ENCODE measurements around the gene PTPRD. TPM values are rescaled to one million over a fixed set of nuclear protein-coding genes. Genes with fewer than 3 reads are reported as not detected.

The PTPRD gene
- total RNA-seq, 1 donor from 2014 or later, result 109 TPM

GRCh38 chr9:9620736-9621135 is 992.1 kb downstream of the PTPRD start:
- H3K36me3 Mint-ChIP-seq, result no peaks in the 10 kb centered on the region
- no peaks in the 10 kb centered on the region for H3K4me1 Mint-ChIP-seq
- no peak for DNase-seq (ENCODE audit: low spot score in 2 of 2, unreplicated experiment in 2 of 2)
- no peak for TF ChIP-seq CTCF (IDR thresholded peaks at IDR 0.05; ENCODE audit: unreplicated experiment)
- no peak overlapping the region for H3K27ac Mint-ChIP-seq
- H3K9me3 Mint-ChIP-seq, result peaks cover 3% of the 10 kb centered on the region
- H3K4me3 Mint-ChIP-seq, result no peak overlapping the region
- H3K27me3 Mint-ChIP-seq (ENCODE audit: low read depth), result no peaks in the 10 kb centered on the region

GRCh38 chr9:9615086-9615485 is 997.7 kb downstream of the PTPRD start:
- Mint-ChIP-seq H3K27me3 (ENCODE audit: low read depth) (no peaks in the 10 kb centered on the region), H3K4me1 (no peaks in the 10 kb centered on the region), H3K9me3 (peaks cover 3% of the 10 kb centered on the region), H3K36me3 (no peaks in the 10 kb centered on the region), H3K27ac (no peak overlapping the region), H3K4me3 (no peak overlapping the region)
- no peak for DNase-seq (ENCODE audit: low spot score in 2 of 2, unreplicated experiment in 2 of 2)
- no peak for TF ChIP-seq CTCF (IDR thresholded peaks at IDR 0.05; ENCODE audit: unreplicated experiment)

- no peaks in the 10 kb centered on the region for H3K4me1 Mint-ChIP-seq
- no peak for TF ChIP-seq CTCF (IDR thresholded peaks at IDR 0.05; ENCODE audit: unreplicated experiment)
- DNase-seq (ENCODE audit: low spot score in 2 of 2, unreplicated experiment in 2 of 2), result no peak
- no peak overlapping the region for H3K4me3 Mint-ChIP-seq
- H3K27ac Mint-ChIP-seq, result no peak overlapping the region
- no peaks in the 10 kb centered on the region for H3K36me3 Mint-ChIP-seq
- peaks cover 3% of the 10 kb centered on the region for H3K9me3 Mint-ChIP-seq
- H3K27me3 Mint-ChIP-seq (ENCODE audit: low read depth), result no peaks in the 10 kb centered on the region
These were observed 998.2 kb downstream of the PTPRD start for GRCh38 chr9:9614607-9615006.

- no peak for TF ChIP-seq CTCF (IDR thresholded peaks at IDR 0.05; ENCODE audit: unreplicated experiment)
- no peak overlapping the region for H3K27ac Mint-ChIP-seq
- peaks cover 1% of the 10 kb centered on the region for H3K27me3 Mint-ChIP-seq (ENCODE audit: low read depth)
- DNase-seq (ENCODE audit: low spot score in 2 of 2, unreplicated experiment in 2 of 2), result no peak
- peaks cover 3% of the 10 kb centered on the region for H3K9me3 Mint-ChIP-seq
- H3K36me3 Mint-ChIP-seq, result no peaks in the 10 kb centered on the region
- H3K4me1 Mint-ChIP-seq, result no peaks in the 10 kb centered on the region
- no peak overlapping the region for H3K4me3 Mint-ChIP-seq
These were observed 1000.0 kb downstream of the PTPRD start for GRCh38 chr9:9612755-9613154.

GRCh38 chr9:9612270-9612669 is 1000.5 kb downstream of the PTPRD start:
- H3K4me3 Mint-ChIP-seq, result no peak overlapping the region
- no peak for TF ChIP-seq CTCF (IDR thresholded peaks at IDR 0.05; ENCODE audit: unreplicated experiment)
- peaks cover 1% of the 10 kb centered on the region for H3K27me3 Mint-ChIP-seq (ENCODE audit: low read depth)
- no peak overlapping the region for H3K27ac Mint-ChIP-seq
- DNase-seq (ENCODE audit: low spot score in 2 of 2, unreplicated experiment in 2 of 2), result no peak
- H3K36me3 Mint-ChIP-seq, result no peaks in the 10 kb centered on the region
- peaks cover under 1% of the 10 kb centered on the region for H3K9me3 Mint-ChIP-seq
- no peaks in the 10 kb centered on the region for H3K4me1 Mint-ChIP-seq

GRCh38 chr9:9605681-9606080 is 1007.1 kb downstream of the PTPRD start:
- TF ChIP-seq CTCF (IDR thresholded peaks at IDR 0.05; ENCODE audit: unreplicated experiment), result no peak
- no peak overlapping the region for H3K4me3 Mint-ChIP-seq
- H3K4me1 Mint-ChIP-seq, result peaks cover 2% of the 10 kb centered on the region

More at GRCh38 chr9:9605681-9606080, 1007.1 kb downstream of the PTPRD start:
- no peaks in the 10 kb centered on the region for H3K36me3 Mint-ChIP-seq
- H3K9me3 Mint-ChIP-seq, result no peaks in the 10 kb centered on the region
- H3K27ac Mint-ChIP-seq, result no peak overlapping the region
- no peak for DNase-seq (ENCODE audit: low spot score in 2 of 2, unreplicated experiment in 2 of 2)
- peaks cover 1% of the 10 kb centered on the region for H3K27me3 Mint-ChIP-seq (ENCODE audit: low read depth)

All from mesothelial cell of epicardium (in vitro differentiated cells).